CD14-positive monocyte (primary cell): ENCODE results near the gene SERPINC1. TPM values are rescaled to one million over a fixed set of nuclear protein-coding genes. Genes with fewer than 3 reads are reported as not detected.

ENCODE experiments used
- DNase-seq, 3 donors: peaks; one replicate each; pipeline ENCODE4 v3.0.0-alpha.2; 2011 to 2022
- H2AFZ ChIP-seq: 2 replicates; pipeline ENCODE4 v1.6.0; 2012; ENCODE audit warnings: mild to moderate bottlenecking, low read depth, low read length, inconsistent platforms; ENCODE audit not compliant: insufficient read depth, poor library complexity, severe bottlenecking
- H3K27ac ChIP-seq, 2 donors: 1 replicate in 1 of 2; 2 replicates in 1 of 2; pipeline ENCODE4 v1.5.1; 2012 to 2013; ENCODE audit warnings: low read length in 2 of 2, control low read depth in 1 of 2, inconsistent platforms in 1 of 2, low read depth in 1 of 2, mild to moderate bottlenecking in 1 of 2
- H3K27me3 ChIP-seq, 2 donors: one replicate each; pipeline versions ENCODE4 v1.6.0 to v1.6.1; 2011 to 2013; ENCODE audit warnings: low read length in 2 of 2; ENCODE audit not compliant: control insufficient read depth in 2 of 2, insufficient read depth in 2 of 2
- H3K36me3 ChIP-seq, 2 donors: replicated peaks in 1 of 2; 1 replicate in 1 of 2; 2 replicates in 1 of 2; pipeline versions ENCODE4 v1.5.1 to v1.6.1; 2012 to 2013; ENCODE audit warnings: low read length in 2 of 2, control low read depth in 1 of 2, inconsistent platforms in 1 of 2, mild to moderate bottlenecking in 1 of 2; ENCODE audit not compliant: insufficient read depth in 2 of 2, control insufficient read depth in 1 of 2
- H3K4me1 ChIP-seq, 2 donors: 1 replicate in 1 of 2; 2 replicates in 1 of 2; pipeline versions ENCODE4 v1.5.1 to v1.6.1; 2012 to 2013; ENCODE audit warnings: low read length in 2 of 2, control low read depth in 1 of 2, inconsistent platforms in 1 of 2, mild to moderate bottlenecking in 1 of 2, moderate library complexity in 1 of 2; ENCODE audit not compliant: insufficient read depth in 2 of 2, control insufficient read depth in 1 of 2
- H3K4me2 ChIP-seq: replicated peaks from 2 replicates; pipeline ENCODE3; 2012; ENCODE audit warnings: low read length, moderate library complexity, mild to moderate bottlenecking; ENCODE audit not compliant: poor library complexity, severe bottlenecking; ENCODE audit errors: extremely low read depth
- H3K4me3 ChIP-seq, 3 experiments: fragments of 200-600 bp in 1 of 3; sonication (generic) in 1 of 3; replicated peaks in 1 of 3; 1 replicate in 2 of 3; 2 replicates in 1 of 3; pipeline ENCODE4 v1.5.1; 2011 to 2013; ENCODE audit warnings: low read length in 3 of 3, mild to moderate bottlenecking in 3 of 3, control low read depth in 2 of 3, low read depth in 2 of 3, inconsistent platforms in 1 of 3, moderate library complexity in 1 of 3
- H3K79me2 ChIP-seq: 2 replicates; pipeline ENCODE4 v1.6.0; 2012; ENCODE audit warnings: mild to moderate bottlenecking, control low read depth, inconsistent platforms, low read length, moderate library complexity; ENCODE audit not compliant: insufficient read depth
- H3K9ac ChIP-seq: 2 replicates; pipeline ENCODE4 v1.6.0; 2017; ENCODE audit warnings: low read length, mild to moderate bottlenecking; ENCODE audit not compliant: insufficient read depth, poor library complexity, severe bottlenecking
- H3K9me3 ChIP-seq, 2 donors: replicated peaks in 1 of 2; 1 replicate in 1 of 2; 2 replicates in 1 of 2; pipeline versions ENCODE4 v1.5.1 to v1.6.1; 2012 to 2013; ENCODE audit warnings: low read length in 2 of 2, control low read depth in 1 of 2; ENCODE audit not compliant: control insufficient read depth in 1 of 2, insufficient read depth in 1 of 2
- H4K20me1 ChIP-seq: 2 replicates; pipeline ENCODE4 v1.6.0; 2012; ENCODE audit warnings: mild to moderate bottlenecking, low read length, control low read depth, moderate library complexity; ENCODE audit not compliant: insufficient read depth
- H3K27ac Mint-ChIP-seq, 7 donors: one replicate each; pipeline ENCODE4 v1.8.0; 2020; ENCODE audit warnings: mild to moderate bottlenecking in 7 of 7, mixed read lengths in 7 of 7, moderate library complexity in 6 of 7, inconsistent platforms in 2 of 7
- H3K27me3 Mint-ChIP-seq, 3 donors: one replicate each; pipeline ENCODE4 v1.8.0; 2021 to 2022; ENCODE audit warnings: low read depth in 3 of 3, mild to moderate bottlenecking in 3 of 3, mixed read lengths in 3 of 3, moderate library complexity in 3 of 3, inconsistent platforms in 1 of 3
- H3K36me3 Mint-ChIP-seq, 2 donors: one replicate each; pipeline ENCODE4 v1.8.0; 2020; ENCODE audit warnings: mixed read lengths in 2 of 2, inconsistent platforms in 1 of 2, mild to moderate bottlenecking in 1 of 2
- H3K4me1 Mint-ChIP-seq: one replicate; pipeline ENCODE4 v1.8.0; 2020; ENCODE audit warnings: mild to moderate bottlenecking, mixed read lengths
- H3K4me3 Mint-ChIP-seq, 2 donors: one replicate each; pipeline ENCODE4 v1.8.0; 2020; ENCODE audit warnings: mild to moderate bottlenecking in 2 of 2, mixed read lengths in 2 of 2, moderate library complexity in 1 of 2
- H3K9me3 Mint-ChIP-seq, 7 donors: one replicate each; pipeline ENCODE4 v1.8.0; 2020 to 2022; ENCODE audit warnings: mixed read lengths in 7 of 7, mild to moderate bottlenecking in 6 of 7, moderate library complexity in 6 of 7, inconsistent platforms in 2 of 7
- WGBS: methylation state at CpG from one replicate; pipeline ENCODE4 v1.1.5; 2013; ENCODE audit warnings: missing lambda C conversion rate; ENCODE audit not compliant: insufficient coverage; 5-methylcytosine and 5-hydroxymethylcytosine counted together
- intact Hi-C, 2 donors: fragments of 100-400 bp; cut with micrococcal nuclease; formaldehyde crosslinking; loops; one replicate each; pipeline versions ENCODE4 v1.15.0 to v1.15.1; 2023
- polyA plus RNA-seq, 3 donors: library from polyadenylated mRNA; depleted of rRNA in 1 of 3; unstranded in 2 of 3; stranded (reverse) in 1 of 3; fragments of 300-500 nt in 2 of 3; fragments of >200 nt in 1 of 3; fragmentation: Illumina TruSeq in 2 of 3; gene quantifications; 1 replicate in 2 of 3; 2 replicates in 1 of 3; pipeline ENCODE4 v1.2.3, GENCODE V29; 2012 to 2021
- TF ChIP-seq, protein P1 (sequence below): fragments of 200-600 bp; IDR thresholded peaks from one replicate; pipeline ENCODE4 v1.8.0; 2022; ENCODE audit warnings: antibody characterized with exemption, mild to moderate bottlenecking

Gene SERPINC1
- polyA plus RNA-seq, 3 donors = 0.23 TPM; not detected in 2

DNA sequence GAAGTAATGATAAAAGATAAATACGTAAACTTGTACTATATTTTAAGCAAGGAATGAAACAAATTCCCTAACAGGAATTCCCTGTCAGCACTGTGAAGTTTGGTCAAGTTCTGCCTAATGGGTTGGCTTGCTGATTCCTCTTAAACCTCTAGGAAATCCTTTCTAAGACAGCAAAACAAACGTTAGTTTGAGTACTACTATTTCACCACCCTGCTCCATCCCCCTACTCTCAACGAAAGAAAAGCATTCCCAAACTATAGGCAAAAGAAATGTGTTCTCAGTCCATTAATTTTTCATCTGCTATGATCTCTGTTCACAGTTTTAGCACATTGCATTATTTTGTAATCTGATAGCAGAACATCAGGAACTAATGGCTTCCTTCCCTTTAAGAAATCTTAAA, 16.1 kb downstream of the SERPINC1 start:
- Histone ChIP-seq H3K4me1 (no peaks in the 10 kb centered on the region), H3K4me2 (no peak overlapping the region), H3K4me3 (no peak overlapping the region), H2AFZ (no peak overlapping the region), H3K9me3 (no peaks in the 10 kb centered on the region), H3K27ac (no peak overlapping the region), H3K79me2 (no peaks in the 10 kb centered on the region), H3K9ac (no peak overlapping the region), H4K20me1 (no peaks in the 10 kb centered on the region), H3K36me3 (no peaks in the 10 kb centered on the region), H3K27me3 (no peaks in the 10 kb centered on the region)
- Mint-ChIP-seq H3K27ac (no peak overlapping the region), H3K9me3 (no peaks in the 10 kb centered on the region), H3K4me3 (no peak overlapping the region), H3K4me1 (peaks cover 6% of the 10 kb centered on the region), H3K27me3 (no peaks in the 10 kb centered on the region), H3K36me3 (peaks cover 5 to 10% of the 10 kb centered on the region in 2 donors)
- TF ChIP-seq, protein P1, sequence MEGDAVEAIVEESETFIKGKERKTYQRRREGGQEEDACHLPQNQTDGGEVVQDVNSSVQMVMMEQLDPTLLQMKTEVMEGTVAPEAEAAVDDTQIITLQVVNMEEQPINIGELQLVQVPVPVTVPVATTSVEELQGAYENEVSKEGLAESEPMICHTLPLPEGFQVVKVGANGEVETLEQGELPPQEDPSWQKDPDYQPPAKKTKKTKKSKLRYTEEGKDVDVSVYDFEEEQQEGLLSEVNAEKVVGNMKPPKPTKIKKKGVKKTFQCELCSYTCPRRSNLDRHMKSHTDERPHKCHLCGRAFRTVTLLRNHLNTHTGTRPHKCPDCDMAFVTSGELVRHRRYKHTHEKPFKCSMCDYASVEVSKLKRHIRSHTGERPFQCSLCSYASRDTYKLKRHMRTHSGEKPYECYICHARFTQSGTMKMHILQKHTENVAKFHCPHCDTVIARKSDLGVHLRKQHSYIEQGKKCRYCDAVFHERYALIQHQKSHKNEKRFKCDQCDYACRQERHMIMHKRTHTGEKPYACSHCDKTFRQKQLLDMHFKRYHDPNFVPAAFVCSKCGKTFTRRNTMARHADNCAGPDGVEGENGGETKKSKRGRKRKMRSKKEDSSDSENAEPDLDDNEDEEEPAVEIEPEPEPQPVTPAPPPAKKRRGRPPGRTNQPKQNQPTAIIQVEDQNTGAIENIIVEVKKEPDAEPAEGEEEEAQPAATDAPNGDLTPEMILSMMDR = no peak
- DNase-seq = no peak
- intact Hi-C loops = no loop called here
- 7% methylated on average over 2 of the region's 3 CpGs for WGBS

DNA sequence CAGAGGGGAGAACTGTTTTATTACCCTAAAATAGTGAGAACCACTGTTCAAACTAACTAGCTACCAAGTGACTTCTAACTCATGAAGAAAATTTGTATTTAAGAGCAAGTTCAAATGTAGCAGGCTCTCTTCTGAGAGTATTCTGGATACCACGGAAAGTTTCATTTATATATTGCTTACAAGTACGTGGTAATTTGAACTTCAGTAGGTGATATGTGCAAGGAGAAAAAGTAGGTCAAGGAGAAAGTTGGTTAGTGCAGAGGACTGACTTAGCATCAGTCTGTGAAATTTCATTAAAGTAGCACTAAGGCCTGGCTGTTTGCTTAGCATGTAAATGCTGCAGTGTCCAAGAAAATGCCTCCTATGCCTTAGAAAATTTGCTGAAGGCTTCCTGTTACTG, 16.7 kb downstream of the SERPINC1 start:
- peaks cover 7 to 10% of the 10 kb centered on the region in 2 donors for H3K36me3 Mint-ChIP-seq
- Histone ChIP-seq H2AFZ (no peak overlapping the region), H3K4me3 (no peak overlapping the region), H3K27ac (no peak overlapping the region), H3K27me3 (no peaks in the 10 kb centered on the region), H3K4me1 (no peaks in the 10 kb centered on the region), H3K79me2 (no peaks in the 10 kb centered on the region), H3K36me3 (no peaks in the 10 kb centered on the region), H3K9me3 (no peaks in the 10 kb centered on the region), H3K9ac (no peak overlapping the region), H4K20me1 (no peaks in the 10 kb centered on the region), H3K4me2 (no peak overlapping the region)
- peaks cover 6% of the 10 kb centered on the region for H3K4me1 Mint-ChIP-seq
- 100% methylated on average over 1 of the region's 2 CpGs for WGBS
- H3K27ac Mint-ChIP-seq = no peak overlapping the region
- no peaks in the 10 kb centered on the region for H3K9me3 Mint-ChIP-seq
- TF ChIP-seq, protein P1 = no peak
- no peaks in the 10 kb centered on the region for H3K27me3 Mint-ChIP-seq
- no peak overlapping the region for H3K4me3 Mint-ChIP-seq
- DNase-seq = no peak
- intact Hi-C loops = no loop called here
